Peyer's patch (tissue), 4 donors: ENCODE data around the gene THSD7A.

Experiments used
- CTCF ChIP-seq, 6 experiments: fragments of 450-650 bp in 4 of 6; fragments of 200-600 bp in 2 of 6; sonication (generic) in 1 of 6; IDR thresholded peaks; one replicate each; pipeline ENCODE4 v1.5.1; 2017 to 2019; ENCODE audit warnings: antibody characterized with exemption in 6 of 6, mild to moderate bottlenecking in 3 of 6, moderate library complexity in 1 of 6
- POLR2A ChIP-seq, 2 donors: fragments of 450-650 bp; IDR thresholded peaks; one replicate each; pipeline ENCODE4 v1.5.1; 2017; ENCODE audit warnings: antibody characterized with exemption in 2 of 2, mild to moderate bottlenecking in 2 of 2, moderate library complexity in 2 of 2

- TF ChIP-seq CTCF (IDR thresholded peaks at IDR 0.05) (no peak), POLR2A (IDR thresholded peaks at IDR 0.05) (no peak)
These were observed 77.1 kb downstream of the THSD7A start for GRCh38 chr7:11754933-11755332.
